H1 (cell line): ENCODE measurements around the gene SMYD3. TPM values are rescaled to one million over a fixed set of nuclear protein-coding genes. Genes with fewer than 3 reads are reported as not detected.

Experiments used
- CTCF ChIA-PET: fragments of 300-600 bp; sonication (Branson Sonifier 250); formaldehyde crosslinking; loops from one replicate; lab custom pipeline; 2021; ENCODE audit not compliant: partially characterized antibody; lab: Charles Lee
- POLR2A ChIA-PET: fragments of 300-600 bp; sonication (Branson Sonifier 250); formaldehyde crosslinking; loops from one replicate; lab custom pipeline; 2021; ENCODE audit warnings: inconsistent platforms; ENCODE audit not compliant: partially characterized antibody; lab: Charles Lee
- DNase-seq, 2 experiments: peaks; one replicate each; pipeline versions ENCODE4 v3.0.0 to v3.0.0-alpha.2; 2010 to 2022; ENCODE audit warnings: low spot score in 2 of 2, low read depth in 1 of 2, mixed read lengths in 1 of 2
- FAIRE-seq: peaks from 2 replicates; lab custom pipeline; 2011; peaks lifted over from hg19 to GRCh38; lab: Jason Lieb, UNC
- H2AFZ ChIP-seq: 2 replicates; pipeline ENCODE4 v1.8.1; 2012; ENCODE audit warnings: low read length, inconsistent platforms
- H2AK5ac ChIP-seq: 2 replicates; pipeline ENCODE4 v1.6.1; 2013; ENCODE audit warnings: low read depth, low read length
- H2BK120ac ChIP-seq: replicated peaks from 2 replicates; pipeline ENCODE3; 2013; ENCODE audit warnings: low read depth, low read length, inconsistent platforms
- H2BK12ac ChIP-seq: 2 replicates; pipeline ENCODE4 v1.6.1; 2013; ENCODE audit warnings: low read depth, low read length
- H2BK15ac ChIP-seq: 2 replicates; pipeline ENCODE4 v1.6.1; 2013; ENCODE audit warnings: low read length
- H2BK20ac ChIP-seq: 2 replicates; pipeline ENCODE4 v1.6.1; 2013; ENCODE audit warnings: low read length
- H2BK5ac ChIP-seq: 2 replicates; pipeline ENCODE4 v1.6.1; 2013; ENCODE audit warnings: low read depth, low read length
- H3K14ac ChIP-seq: 2 replicates; pipeline ENCODE4 v1.6.1; 2013; ENCODE audit warnings: inconsistent platforms; ENCODE audit not compliant: insufficient read length
- H3K18ac ChIP-seq: 2 replicates; pipeline ENCODE4 v1.6.1; 2013; ENCODE audit warnings: low read length; ENCODE audit errors: extremely low read depth
- H3K23ac ChIP-seq: 2 replicates; pipeline ENCODE4 v1.6.1; 2013; ENCODE audit warnings: inconsistent platforms; ENCODE audit not compliant: insufficient read length
- H3K23me2 ChIP-seq: 2 replicates; pipeline ENCODE4 v1.6.1; 2013; ENCODE audit warnings: low read depth, low read length
- H3K27ac ChIP-seq: 2 replicates; pipeline ENCODE4 v1.6.1; 2011; ENCODE audit warnings: low read depth, low read length, inconsistent platforms
- H3K27me3 ChIP-seq, 4 experiments: replicated peaks in 1 of 4; 1 replicate in 1 of 4; 2 replicates in 3 of 4; pipeline versions ENCODE4 v1.6.1 to v1.8.1; 2011 to 2013; ENCODE audit warnings: low read length in 3 of 4, mild to moderate bottlenecking in 3 of 4, inconsistent platforms in 2 of 4, mixed read lengths in 2 of 4, moderate library complexity in 1 of 4; ENCODE audit not compliant: control insufficient read depth in 3 of 4, insufficient read depth in 3 of 4; ENCODE audit errors: extremely low read depth in 1 of 4
- H3K36me3 ChIP-seq, 4 experiments: 2 replicates each; pipeline versions ENCODE4 v1.6.1 to v1.8.1; 2011 to 2013; ENCODE audit warnings: mild to moderate bottlenecking in 4 of 4, low read length in 3 of 4, moderate library complexity in 2 of 4, control low read depth in 1 of 4, inconsistent platforms in 1 of 4; ENCODE audit not compliant: insufficient read depth in 4 of 4, control insufficient read depth in 2 of 4
- H3K4ac ChIP-seq: replicated peaks from 2 replicates; pipeline ENCODE3; 2013; ENCODE audit warnings: low read length, low read depth, mixed read lengths, inconsistent platforms; ENCODE audit not compliant: insufficient read length
- H3K4me1 ChIP-seq, 4 experiments: replicated peaks in 1 of 4; 1 replicate in 1 of 4; 2 replicates in 3 of 4; pipeline versions ENCODE4 v1.6.1 to v1.8.1; 2011 to 2013; ENCODE audit warnings: low read length in 3 of 4, inconsistent platforms in 2 of 4, mixed read lengths in 1 of 4; ENCODE audit not compliant: insufficient read depth in 4 of 4, control insufficient read depth in 3 of 4
- H3K4me2 ChIP-seq, 2 experiments: 2 replicates each; pipeline versions ENCODE4 v1.6.1 to v1.8.1; 2011 to 2013; ENCODE audit warnings: low read depth in 2 of 2, low read length in 2 of 2, control low read depth in 1 of 2, inconsistent platforms in 1 of 2, mild to moderate bottlenecking in 1 of 2; ENCODE audit not compliant: insufficient read depth in 1 of 2
- H3K4me3 ChIP-seq, 4 experiments: fragments of 200-600, 300-600 bp in 1 of 4; sonication (generic), shearing (Covaris generic), sonication (Bioruptor Twin) in 1 of 4; 2 replicates each; pipeline versions ENCODE4 v1.5.1 to v1.8.1; 2011 to 2016; ENCODE audit warnings: low read length in 4 of 4, low read depth in 3 of 4, control low read depth in 2 of 4, inconsistent platforms in 2 of 4, mild to moderate bottlenecking in 2 of 4, mixed read lengths in 1 of 4, moderate library complexity in 1 of 4; ENCODE audit not compliant: insufficient read depth in 2 of 4; ENCODE audit errors: extremely low read depth in 1 of 4
- H3K56ac ChIP-seq: replicated peaks from 2 replicates; pipeline ENCODE3; 2013; ENCODE audit warnings: low read depth, mild to moderate bottlenecking, mixed read lengths, low read length, inconsistent platforms; ENCODE audit not compliant: insufficient read length
- H3K79me1 ChIP-seq: 2 replicates; pipeline ENCODE4 v1.6.1; 2013; ENCODE audit warnings: low read depth, low read length, control low read depth
- H3K79me2 ChIP-seq, 2 experiments: 2 replicates each; pipeline versions ENCODE4 v1.6.1 to v1.8.1; 2012 to 2013; ENCODE audit warnings: low read length in 2 of 2, mild to moderate bottlenecking in 2 of 2, inconsistent platforms in 1 of 2; ENCODE audit not compliant: insufficient read depth in 2 of 2, control insufficient read depth in 1 of 2
- H3K9ac ChIP-seq, 4 experiments: replicated peaks in 1 of 4; 1 replicate in 1 of 4; 2 replicates in 3 of 4; pipeline versions ENCODE4 v1.6.1 to v1.8.1; 2011 to 2013; ENCODE audit warnings: low read depth in 3 of 4, low read length in 3 of 4, control low read depth in 2 of 4, mild to moderate bottlenecking in 2 of 4, moderate library complexity in 2 of 4, inconsistent platforms in 1 of 4; ENCODE audit errors: extremely low read depth in 1 of 4
- H3K9me3 ChIP-seq, 2 experiments: 2 replicates each; pipeline versions ENCODE4 v1.6.1 to v1.8.1; 2012 to 2013; ENCODE audit warnings: mild to moderate bottlenecking in 2 of 2, moderate library complexity in 2 of 2, control low read depth in 1 of 2, inconsistent platforms in 1 of 2, low read depth in 1 of 2, low read length in 1 of 2, mixed read lengths in 1 of 2; ENCODE audit not compliant: insufficient read depth in 2 of 2
- H4K20me1 ChIP-seq, 2 experiments: replicated peaks in 1 of 2; 2 replicates each; pipeline versions ENCODE3 to v1.8.1; 2011 to 2013; ENCODE audit warnings: inconsistent platforms in 2 of 2, low read length in 2 of 2, mild to moderate bottlenecking in 1 of 2; ENCODE audit not compliant: insufficient read depth in 2 of 2, control insufficient read depth in 1 of 2
- H4K5ac ChIP-seq: 2 replicates; pipeline ENCODE4 v1.6.1; 2013; ENCODE audit warnings: low read length, low read depth, mixed read lengths, inconsistent platforms; ENCODE audit not compliant: insufficient read length
- H4K8ac ChIP-seq: 2 replicates; pipeline ENCODE4 v1.8.0; 2013; ENCODE audit warnings: mild to moderate bottlenecking, moderate library complexity, low read length, inconsistent platforms; ENCODE audit not compliant: insufficient read depth; ENCODE audit errors: extremely low read depth
- H4K91ac ChIP-seq: replicated peaks from 2 replicates; pipeline ENCODE3; 2013; ENCODE audit warnings: low read length, mixed read lengths, inconsistent platforms; ENCODE audit not compliant: insufficient read length
- ATF3 ChIP-seq: IDR thresholded peaks from 2 replicates; pipeline ENCODE4 v1.6.1; 2011; ENCODE audit warnings: low read depth, mild to moderate bottlenecking, low read length; ENCODE audit not compliant: insufficient read depth
- CHD1 ChIP-seq: IDR thresholded peaks from 2 replicates; pipeline ENCODE4 v1.6.1; 2012; ENCODE audit warnings: low read depth, low read length, improper control_type of control experiment
- CTBP2 ChIP-seq: IDR thresholded peaks from 2 replicates; pipeline ENCODE4 v1.7.0; 2011; ENCODE audit warnings: borderline replicate concordance, mild to moderate bottlenecking, moderate library complexity, mixed read lengths, low read length; ENCODE audit not compliant: insufficient read depth, insufficient read length
- EGR1 ChIP-seq: IDR thresholded peaks from 2 replicates; pipeline ENCODE4 v1.6.1; 2011; ENCODE audit warnings: low read depth, low read length, borderline replicate concordance
- EZH2 ChIP-seq: fragments of 200-600 bp; sonication (generic); IDR thresholded peaks from 2 replicates; pipeline ENCODE4 v1.7.1; 2012; ENCODE audit warnings: low read depth, mild to moderate bottlenecking, moderate library complexity, low read length, inconsistent platforms; ENCODE audit not compliant: severe bottlenecking
- FOSL1 ChIP-seq: IDR thresholded peaks from 2 replicates; pipeline ENCODE4 v1.6.1; 2011; ENCODE audit warnings: mild to moderate bottlenecking, low read depth, low read length, moderate library complexity; ENCODE audit not compliant: insufficient read depth
- GTF2F1 ChIP-seq: IDR thresholded peaks from 2 replicates; pipeline ENCODE4 v1.6.1; 2012; ENCODE audit warnings: low read depth, low read length, improper control_type of control experiment, borderline replicate concordance
- KDM4A ChIP-seq: IDR thresholded peaks from one replicate; pipeline ENCODE4 v1.7.1; 2012; ENCODE audit warnings: low read depth, mild to moderate bottlenecking, moderate library complexity, low read length, inconsistent platforms; ENCODE audit not compliant: severe bottlenecking
- MAX ChIP-seq: IDR thresholded peaks from 2 replicates; pipeline ENCODE4 v1.6.1; 2012; ENCODE audit warnings: inconsistent platforms
- NRF1 ChIP-seq: IDR thresholded peaks from 2 replicates; pipeline ENCODE4 v1.6.1; 2011; ENCODE audit warnings: mild to moderate bottlenecking, low read depth, low read length, improper control_type of control experiment
- RNF2 ChIP-seq: fragments of 200-900, 300-1000 bp; sonication (generic); IDR thresholded peaks from 2 replicates; pipeline ENCODE4 v1.7.1; 2016; ENCODE audit warnings: borderline replicate concordance, low read depth, mild to moderate bottlenecking, antibody characterized with exemption, low read length; ENCODE audit not compliant: poor library complexity, severe bottlenecking; ENCODE audit errors: missing control alignments
- WGBS, 2 experiments: shearing (Covaris generic) in 1 of 2; methylation state at CpG; one replicate each; pipeline versions ENCODE4 v1.1.6 to v1.1.7; 2013 to 2015; ENCODE audit warnings: low lambda C conversion rate in 2 of 2, mixed read lengths in 2 of 2, inconsistent platforms in 1 of 2, low coverage in 1 of 2, missing lambda C conversion rate in 1 of 2; ENCODE audit not compliant: insufficient replicate concordance in 2 of 2, insufficient coverage in 1 of 2, insufficient read length in 1 of 2; ENCODE audit errors: extremely low coverage in 1 of 2, missing lambda C conversion rate in 1 of 2; 5-methylcytosine and 5-hydroxymethylcytosine counted together
- polyA plus RNA-seq, 7 experiments: library from polyadenylated mRNA; depleted of rRNA in 3 of 7; stranded (reverse) in 5 of 7; unstranded in 2 of 7; fragments of >200 nt in 5 of 7; fragments of 200-250 nt in 2 of 7; gene quantifications; 1 replicate in 5 of 7; 2 replicates in 1 of 7; 4 replicates in 1 of 7; pipeline versions ENCODE4 v1.2.1 to v1.2.3, GENCODE V29; 2011 to 2013; ENCODE audit warnings: missing spikeins in 2 of 7, mixed read lengths in 2 of 7
- total RNA-seq: library from RNA; stranded (reverse); fragmentation: NEBNext Ultra II Directional; extraction: Animal tissue kit (Norgen Biotek cat#: 25700); gene quantifications from 2 replicates; pipeline ENCODE4 v1.2.1, GENCODE V29; 2021

The SMYD3 gene
- total and polyA plus RNA-seq, 2 of the 8 experiments (the other 6 are each of a cell fraction or from before 2014, with no cell fraction given): 17.3 to 25.4 TPM

GRCh38 chr1:246319083-246319714 lies 187.9 kb downstream of the SMYD3 start:
- H3K4me3 ChIP-seq: no peak overlapping the region
- no peak overlapping the region for H3K18ac ChIP-seq
- peaks cover 0 to 8% (median 0%) of the 10 kb centered on the region in 4 experiments; a peak in 2 of 7 replicates for H3K4me1 ChIP-seq
- DNase-seq (no peak), FAIRE-seq (no peak)
- no peak overlapping the region for H3K9ac ChIP-seq
- no peak overlapping the region for H2BK15ac ChIP-seq
- no peaks in the 10 kb centered on the region for H3K27me3 ChIP-seq
- H3K27ac ChIP-seq: no peak overlapping the region
- no peak overlapping the region for H4K91ac ChIP-seq
- no peak overlapping the region for H3K4me2 ChIP-seq
- no peak overlapping the region for H2BK20ac ChIP-seq
- H2AK5ac ChIP-seq: no peak overlapping the region
- no peak overlapping the region for H2BK5ac ChIP-seq
- no peak overlapping the region for H3K56ac ChIP-seq
- H3K79me1 ChIP-seq: no peaks in the 10 kb centered on the region
- H4K8ac ChIP-seq: no peak overlapping the region
- H3K14ac ChIP-seq: no peak overlapping the region
- ChIA-PET CTCF (interaction anchor here (0.6 to 1.3 kb wide), 2 partner anchors 38 to 377 kb away, joined by 3 to 5 read pairs; no protein-coding TSS in a partner anchor), POLR2A (interaction anchor here (0.6 kb wide), 1 partner anchor 418 kb away, joined by 3 read pairs; no protein-coding TSS in a partner anchor)
- H3K4ac ChIP-seq: no peak overlapping the region
- no peak overlapping the region for H2AFZ ChIP-seq
- 88% methylated on average over 5 of the region's 5 CpGs; no CpG with 5 or more reads in 1 of the 2 experiments for WGBS, 2 experiments
- peaks cover 0 to 2% of the 10 kb centered on the region in 2 experiments for H4K20me1 ChIP-seq
- H4K5ac ChIP-seq: no peak overlapping the region
- no peak overlapping the region for H2BK12ac ChIP-seq
- no peaks in the 10 kb centered on the region for H3K23me2 ChIP-seq
- no peak overlapping the region for H3K23ac ChIP-seq
- H3K9me3 ChIP-seq: no peaks in the 10 kb centered on the region
- no peaks in the 10 kb centered on the region for H3K79me2 ChIP-seq
- H3K36me3 ChIP-seq: no peaks in the 10 kb centered on the region
- no peak overlapping the region for H2BK120ac ChIP-seq
- TF ChIP-seq EGR1 (no peak), NRF1 (no peak), RNF2 (no peak), CTBP2 (no peak), FOSL1 (no peak), GTF2F1 (no peak), MAX (no peak), EZH2 (no peak), ATF3 (no peak), KDM4A (no peak), CHD1 (no peak)
